ENCODE results near the gene MSI2.
"Not testable (repeated sequence)": the region's sequence is repeated elsewhere in the genome, so short reads cannot be mapped to it uniquely, and the experiment has no call there.

MSI2 gene

GRCh38 chr17:57294629-57295501 is 38.5 kb downstream of the MSI2 start:
- peak; percentile 41 for DNase-seq

- DNase-seq = no peak
Observed at GRCh38 chr17:57295526-57296023, 39.3 kb downstream of the MSI2 start.

- DNase-seq = no peak
Observed at GRCh38 chr17:57296231-57296630, 39.9 kb downstream of the MSI2 start.

GRCh38 chr17:57299176-57299575 is 42.9 kb downstream of the MSI2 start:
- DNase-seq = no peak

- DNase-seq = not testable (repeated sequence)
Observed at GRCh38 chr17:57300592-57300991, 44.3 kb downstream of the MSI2 start.

GRCh38 chr17:57302690-57303465 is 46.6 kb downstream of the MSI2 start:
- DNase-seq = no peak

GRCh38 chr17:57305144-57305728 is 48.9 kb downstream of the MSI2 start:
- no peak for DNase-seq

- no peak for DNase-seq
Observed at GRCh38 chr17:57305908-57306504, 49.7 kb downstream of the MSI2 start.

GRCh38 chr17:57308543-57309186 is 52.3 kb downstream of the MSI2 start:
- DNase-seq = no peak

GRCh38 chr17:57309479-57309878 is 53.2 kb downstream of the MSI2 start:
- no peak for DNase-seq

- no peak for DNase-seq
Observed at GRCh38 chr17:57311281-57312216, 55.2 kb downstream of the MSI2 start.

GRCh38 chr17:57312242-57312641 is 55.9 kb downstream of the MSI2 start:
- no peak for DNase-seq

GRCh38 chr17:57313097-57313835 is 56.9 kb downstream of the MSI2 start:
- DNase-seq = no peak

GRCh38 chr17:57315061-57316015 is 59.0 kb downstream of the MSI2 start:
- DNase-seq = no peak

GRCh38 chr17:57316361-57316760 is 60.0 kb downstream of the MSI2 start:
- DNase-seq = no peak

GRCh38 chr17:57317079-57317478 is 60.8 kb downstream of the MSI2 start:
- DNase-seq = no peak

GRCh38 chr17:57318913-57319312 is 62.6 kb downstream of the MSI2 start:
- DNase-seq = no peak

- DNase-seq = no peak
Observed at GRCh38 chr17:57319806-57320205, 63.5 kb downstream of the MSI2 start.

- no peak for DNase-seq
Observed at GRCh38 chr17:57323391-57323790, 67.1 kb downstream of the MSI2 start.

All from stimulated activated CD8-positive, alpha-beta memory T cell treated with anti-CD3 and anti-CD28 coated beads, Interleukin-4, amount 100 ng/mL, for 48 hours (primary cell).